BLaER1 treated with 17β-estradiol and CSF1 and Interleukin-3, amounts not matched to agents 10 nM and 100 nM (cell line): ENCODE results near the gene CDKN3.
"Not testable (repeated sequence)": the region's sequence is repeated elsewhere in the genome, so short reads cannot be mapped to it uniquely, and the experiment has no call there.

Experiments used
- H3K27ac ChIP-seq, 11 experiments: shearing (Covaris generic); formaldehyde crosslinking; 2 replicates each; pipeline ENCODE4 v1.8.1; 2022
- H3K27me3 ChIP-seq, 11 experiments: shearing (Covaris generic); formaldehyde crosslinking; 2 replicates each; pipeline ENCODE4 v1.8.1; 2022
- H3K36me3 ChIP-seq, 11 experiments: shearing (Covaris generic); formaldehyde crosslinking; 2 replicates each; pipeline ENCODE4 v1.8.1; 2022
- H3K4me1 ChIP-seq, 10 experiments: shearing (Covaris generic); formaldehyde crosslinking; 2 replicates each; pipeline ENCODE4 v1.8.1; 2022
- H3K4me2 ChIP-seq, 11 experiments: shearing (Covaris generic); formaldehyde crosslinking; 2 replicates each; pipeline ENCODE4 v1.8.1; 2022
- H3K4me3 ChIP-seq, 10 experiments: shearing (Covaris generic); formaldehyde crosslinking; 2 replicates each; pipeline ENCODE4 v1.8.1; 2022
- H3K9ac ChIP-seq, 11 experiments: shearing (Covaris generic); formaldehyde crosslinking; 2 replicates each; pipeline ENCODE4 v1.8.1; 2022
- H3K9me3 ChIP-seq, 11 experiments: shearing (Covaris generic); formaldehyde crosslinking; replicated peaks in 1 of 11; 2 replicates each; pipeline ENCODE4 v1.8.1; 2022
- H4K20me1 ChIP-seq, 11 experiments: shearing (Covaris generic); formaldehyde crosslinking; 2 replicates each; pipeline ENCODE4 v1.8.1; 2022
- Cebpa-rat ChIP-seq, 11 experiments: shearing (Covaris generic); IDR thresholded peaks; 2 replicates each; pipeline ENCODE4 v1.8.1; 2022

Gene CDKN3

DNA sequence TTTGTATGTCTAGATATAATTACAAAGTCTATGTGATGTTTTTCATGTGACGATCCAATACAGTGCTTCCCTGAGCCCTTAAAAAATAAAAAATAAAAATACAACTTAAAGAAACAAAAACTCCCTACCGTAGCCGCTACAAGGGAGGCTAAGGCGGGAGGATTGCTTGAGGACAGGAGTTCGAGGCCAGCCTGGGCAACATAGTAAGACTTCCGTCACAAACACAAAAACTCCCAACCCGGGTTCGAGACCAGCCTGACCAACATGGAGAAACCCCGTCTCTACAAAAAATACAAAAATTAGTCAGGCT, 669 bp upstream of the CDKN3 start:
- no peaks in the 10 kb centered on the region for H4K20me1 ChIP-seq
- H3K4me3 ChIP-seq, result peak overlapping the region; percentile 71 to 93 (median 78)
- H3K4me1 ChIP-seq, result peaks cover 21 to 27% (median 24%) of the 10 kb centered on the region in 10 experiments
- peaks cover 7 to 39% (median 31%) of the 10 kb centered on the region in 11 experiments; a peak in 19 of 22 replicates for H3K9me3 ChIP-seq
- H3K36me3 ChIP-seq, result peaks cover 0 to 17% (median 2%) of the 10 kb centered on the region in 11 experiments; a peak in 7 of 22 replicates
- H3K27ac ChIP-seq, result peak overlapping the region in 9 of 11 experiments; percentile 65 to 88 (median 72); a peak in 16 of 22 replicates
- H3K9ac ChIP-seq, result peak overlapping the region; percentile 41 to 94 (median 79); a peak in 21 of 22 replicates
- no peaks in the 10 kb centered on the region for H3K27me3 ChIP-seq
- no peak for TF ChIP-seq Cebpa-rat (IDR thresholded peaks at IDR 0.05)
- peak overlapping the region; percentile 51 to 86 (median 70) for H3K4me2 ChIP-seq

DNA sequence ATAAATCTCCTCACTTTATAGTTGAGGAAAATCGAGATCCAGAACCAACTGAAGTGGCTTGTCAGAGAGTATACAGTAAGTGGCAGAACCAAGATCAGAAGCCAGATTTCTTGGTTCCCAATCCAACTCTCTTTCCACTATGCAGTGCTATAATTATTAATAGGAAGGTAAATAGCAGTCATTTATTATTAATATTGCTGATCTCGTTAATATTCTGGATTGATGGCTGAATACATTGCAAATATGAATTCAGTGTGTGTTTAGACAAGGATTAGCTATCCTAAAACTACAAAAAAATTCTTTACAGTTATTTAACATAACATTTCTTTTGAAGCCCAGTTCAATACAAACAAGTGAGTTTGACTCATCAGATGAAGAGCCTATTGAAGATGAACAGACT, 2.8 kb downstream of the CDKN3 start:
- Histone ChIP-seq H3K27me3 (no peaks in the 10 kb centered on the region), H3K9ac (no peak overlapping the region), H3K4me3 (no peak overlapping the region), H3K4me2 (peak overlapping the region; percentile 91 to 100 (median 96); a peak in 17 of 22 replicates), H3K9me3 (peaks cover 10 to 25% (median 22%) of the 10 kb centered on the region in 11 experiments; a peak in 21 of 22 replicates), H3K36me3 (peaks cover 0 to 39% (median 20%) of the 10 kb centered on the region in 11 experiments; a peak in 19 of 22 replicates), H3K4me1 (peaks cover 21 to 30% (median 24%) of the 10 kb centered on the region in 10 experiments), H4K20me1 (no peaks in the 10 kb centered on the region), H3K27ac (peak overlapping the region in 1 of 11 experiments; percentile 87; a peak in 2 of 22 replicates)
- TF ChIP-seq Cebpa-rat (IDR thresholded peaks at IDR 0.05), result no peak

DNA sequence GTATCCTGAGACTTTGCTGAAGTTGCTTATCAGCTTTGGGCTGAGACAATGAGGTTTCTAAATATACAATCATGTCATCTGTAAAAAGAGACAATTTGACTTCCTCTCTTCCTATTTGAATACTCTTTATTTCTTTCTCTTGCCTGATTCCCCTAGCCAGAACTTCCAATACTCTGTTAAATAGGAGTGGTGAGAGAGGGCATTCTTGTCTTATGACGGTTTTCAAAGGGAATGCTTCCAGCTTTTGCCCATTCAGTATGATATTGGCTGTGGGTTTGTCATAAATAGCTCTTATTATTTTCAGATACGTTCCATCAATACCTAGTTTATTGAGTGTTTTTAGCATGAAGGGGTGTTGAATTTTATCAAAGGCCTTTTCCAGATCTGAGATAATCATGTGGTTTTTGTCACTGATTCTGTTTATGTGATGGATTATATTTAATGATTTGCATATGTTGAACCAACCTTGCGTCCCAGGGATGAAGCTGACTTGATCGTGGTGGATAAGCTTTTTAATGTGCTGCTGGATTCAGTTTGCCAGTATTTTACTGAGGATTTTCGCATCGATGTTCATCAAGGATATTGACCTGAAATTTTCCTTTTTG, 6.7 kb downstream of the CDKN3 start:
- H4K20me1 ChIP-seq, H3K4me2 ChIP-seq, H3K9ac ChIP-seq, H3K27ac ChIP-seq, H3K27me3 ChIP-seq, H3K4me3 ChIP-seq: not testable (repeated sequence)
- Histone ChIP-seq H3K36me3 (peaks cover 6 to 79% (median 57%) of the 10 kb centered on the region in 11 experiments; a peak in 20 of 22 replicates), H3K4me1 (peaks cover 10 to 17% (median 11%) of the 10 kb centered on the region in 10 experiments), H3K9me3 (peaks cover 10 to 29% (median 13%) of the 10 kb centered on the region in 11 experiments; a peak in 19 of 22 replicates)

DNA sequence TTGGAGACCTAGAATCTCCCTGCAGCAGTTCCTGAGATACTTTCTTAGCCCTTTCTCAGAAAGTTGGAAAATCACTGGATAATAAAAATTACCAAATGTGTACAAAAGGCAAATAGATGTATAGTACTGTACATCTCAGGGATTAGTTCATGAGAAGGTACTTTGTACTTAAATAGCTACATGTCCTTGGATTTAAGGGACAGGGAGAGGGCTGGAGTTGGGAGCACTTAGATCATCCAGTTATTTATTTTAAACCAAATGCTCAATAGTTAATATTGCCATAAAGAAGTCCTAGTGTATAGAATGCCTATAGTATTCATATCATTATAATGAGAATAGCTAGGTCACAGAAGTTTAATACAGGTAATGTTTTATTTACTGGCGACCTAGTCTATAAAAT, 13.4 kb downstream of the CDKN3 start:
- Histone ChIP-seq H3K9me3 (peaks cover 0 to 16% (median 0%) of the 10 kb centered on the region in 11 experiments; a peak in 4 of 22 replicates), H3K27ac (no peak overlapping the region), H3K4me1 (no peaks in the 10 kb centered on the region), H3K4me3 (no peak overlapping the region), H3K36me3 (peaks cover 9 to 100% (median 95%) of the 10 kb centered on the region in 11 experiments; a peak in 21 of 22 replicates), H3K27me3 (no peaks in the 10 kb centered on the region), H3K9ac (no peak overlapping the region), H4K20me1 (0 out of 22 replicates have a peak, but pooled peaks cover 0 to 6% (median 0%) of the 10 kb centered on the region in 11 experiments), H3K4me2 (no peak overlapping the region)
- TF ChIP-seq Cebpa-rat (IDR thresholded peaks at IDR 0.05), result no peak

- no peaks in the 10 kb centered on the region for H3K27me3 ChIP-seq
- no peak overlapping the region for H3K9ac ChIP-seq
- peaks cover 9 to 100% (median 94%) of the 10 kb centered on the region in 11 experiments; a peak in 21 of 22 replicates for H3K36me3 ChIP-seq
- H4K20me1 ChIP-seq, result 0 out of 22 replicates have a peak, but pooled peaks cover 0 to 6% (median 0%) of the 10 kb centered on the region in 11 experiments
- no peak overlapping the region for H3K27ac ChIP-seq
- peaks cover 0 to 9% (median 0%) of the 10 kb centered on the region in 11 experiments; a peak in 3 of 22 replicates for H3K9me3 ChIP-seq
- no peak overlapping the region for H3K4me3 ChIP-seq
- H3K4me2 ChIP-seq, result no peak overlapping the region
- TF ChIP-seq Cebpa-rat (IDR thresholded peaks at IDR 0.05), result no peak
- H3K4me1 ChIP-seq, result no peaks in the 10 kb centered on the region
Observed at GRCh38 chr14:54411371-54411770, 14.6 kb downstream of the CDKN3 start.

GRCh38 chr14:54420478-54421142, 23.8 kb downstream of the CDKN3 start:
- H3K27ac ChIP-seq, result no peak overlapping the region
- H3K4me1 ChIP-seq, result no peaks in the 10 kb centered on the region
- no peak overlapping the region for H3K4me2 ChIP-seq
- no peaks in the 10 kb centered on the region for H3K9me3 ChIP-seq
- H3K36me3 ChIP-seq, result peaks cover 33 to 86% (median 69%) of the 10 kb centered on the region in 11 experiments
- H4K20me1 ChIP-seq, result peaks cover 0 to 22% (median 4%) of the 10 kb centered on the region in 11 experiments; a peak in 4 of 22 replicates
- no peak for TF ChIP-seq Cebpa-rat (IDR thresholded peaks at IDR 0.05)
- no peaks in the 10 kb centered on the region for H3K27me3 ChIP-seq
- H3K9ac ChIP-seq, result no peak overlapping the region
- H3K4me3 ChIP-seq, result no peak overlapping the region

DNA sequence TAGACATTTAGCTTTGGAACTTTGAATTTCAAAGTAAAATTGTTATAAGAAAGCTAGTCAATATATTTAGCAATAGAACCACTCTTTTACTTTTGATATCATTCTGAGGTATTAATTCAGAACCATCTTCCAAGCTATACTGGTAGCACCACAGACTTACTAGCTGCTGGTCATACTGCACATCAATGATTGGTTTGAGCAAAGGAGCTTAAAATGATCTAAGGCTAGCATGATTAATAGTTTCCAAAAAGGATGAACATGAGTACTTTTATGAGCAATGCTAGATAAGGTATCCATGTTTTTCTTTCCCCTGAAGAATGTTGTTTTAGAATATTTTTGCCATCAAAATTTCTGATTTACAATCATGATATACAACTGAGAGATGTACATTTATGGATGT, 27.2 kb downstream of the CDKN3 start:
- no peak overlapping the region for H3K4me3 ChIP-seq
- H3K9ac ChIP-seq, result no peak overlapping the region
- TF ChIP-seq Cebpa-rat (IDR thresholded peaks at IDR 0.05), result no peak
- peaks cover 64 to 86% (median 71%) of the 10 kb centered on the region in 11 experiments for H3K36me3 ChIP-seq
- no peaks in the 10 kb centered on the region for H3K9me3 ChIP-seq
- no peak overlapping the region for H3K27ac ChIP-seq
- H3K4me1 ChIP-seq, result no peaks in the 10 kb centered on the region
- H3K27me3 ChIP-seq, result no peaks in the 10 kb centered on the region
- H3K4me2 ChIP-seq, result no peak overlapping the region
- H4K20me1 ChIP-seq, result peaks cover 0 to 44% (median 15%) of the 10 kb centered on the region in 11 experiments; a peak in 9 of 22 replicates

GRCh38 chr14:54424479-54424901, 27.7 kb downstream of the CDKN3 start:
- H4K20me1 ChIP-seq, result peaks cover 0 to 49% (median 15%) of the 10 kb centered on the region in 11 experiments; a peak in 9 of 22 replicates
- peaks cover 69 to 88% (median 75%) of the 10 kb centered on the region in 11 experiments for H3K36me3 ChIP-seq
- TF ChIP-seq Cebpa-rat (IDR thresholded peaks at IDR 0.05), result no peak
- no peaks in the 10 kb centered on the region for H3K27me3 ChIP-seq
- H3K4me1 ChIP-seq, result no peaks in the 10 kb centered on the region
- no peak overlapping the region for H3K4me3 ChIP-seq
- no peak overlapping the region for H3K27ac ChIP-seq
- H3K9me3 ChIP-seq, result no peaks in the 10 kb centered on the region
- no peak overlapping the region for H3K9ac ChIP-seq
- H3K4me2 ChIP-seq, result no peak overlapping the region

DNA sequence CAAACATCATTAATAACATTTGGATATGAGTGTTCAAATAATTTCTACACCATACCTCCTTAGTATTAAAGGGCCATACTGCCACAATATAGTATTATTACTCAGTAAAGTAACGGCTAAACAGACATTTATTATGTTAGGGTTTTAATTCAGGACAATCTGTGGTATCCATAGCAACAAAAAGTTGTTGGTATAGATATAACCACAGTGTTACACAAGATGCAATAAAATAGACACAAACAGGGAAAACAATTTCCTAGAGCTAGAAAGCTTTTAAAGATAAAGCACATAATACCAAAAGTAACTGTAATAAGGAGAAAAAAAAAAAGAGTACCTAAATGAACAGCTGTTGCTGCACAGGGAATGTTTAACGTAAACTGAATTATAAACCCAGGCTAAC, 28.3 kb downstream of the CDKN3 start:
- Histone ChIP-seq H3K27ac (no peak overlapping the region), H3K27me3 (no peaks in the 10 kb centered on the region), H4K20me1 (peaks cover 0 to 54% (median 19%) of the 10 kb centered on the region in 11 experiments; a peak in 13 of 22 replicates), H3K4me2 (no peak overlapping the region), H3K9ac (no peak overlapping the region), H3K36me3 (peaks cover 75 to 90% (median 79%) of the 10 kb centered on the region in 11 experiments), H3K4me1 (no peaks in the 10 kb centered on the region), H3K9me3 (no peaks in the 10 kb centered on the region), H3K4me3 (no peak overlapping the region)
- no peak for TF ChIP-seq Cebpa-rat (IDR thresholded peaks at IDR 0.05)
